A549 (cell line): ENCODE data around the gene INPP5A.

Experiments used
- CEBPB ChIP-seq, 2 experiments: fragments of >200 bp in 1 of 2; sonication (Bioruptor Twin) in 1 of 2; formaldehyde crosslinking in 1 of 2; IDR thresholded peaks; 2 replicates each; pipeline ENCODE4 v1.6.1; 2012 to 2016
- EP300 ChIP-seq, 2 experiments: fragments of >200 bp; sonication (Bioruptor Twin); formaldehyde crosslinking; IDR thresholded peaks; 2 replicates in 1 of 2; 3 replicates in 1 of 2; pipeline ENCODE4 v1.6.1; 2016 to 2017
- FOXS1 ChIP-seq: fragments of 250-450 bp; sonication (Bioruptor Pico); IDR thresholded peaks from 2 replicates; pipeline ENCODE4 v1.5.0; 2020; ENCODE audit warnings: mild to moderate bottlenecking, moderate library complexity
- HOXB13 ChIP-seq: fragments of 250-450 bp; sonication (Bioruptor Pico); IDR thresholded peaks from 2 replicates; pipeline ENCODE4 v1.5.0; 2020; ENCODE audit warnings: low read depth, mild to moderate bottlenecking, moderate library complexity
- MAFK ChIP-seq: fragments of 450-650 bp; IDR thresholded peaks from 2 replicates; pipeline ENCODE4 v1.6.1; 2014; ENCODE audit not compliant: partially characterized antibody
- MYC ChIP-seq: IDR thresholded peaks from 2 replicates; pipeline ENCODE4 v1.6.1; 2012; ENCODE audit warnings: mild to moderate bottlenecking, inconsistent platforms, low read length, improper control_type of control experiment, borderline replicate concordance
- NFE2L2 ChIP-seq: fragments of 150-350 bp; conservative IDR thresholded peaks from 2 replicates; pipeline ENCODE4 v1.6.1; 2014; ENCODE audit warnings: low read length
- NR3C1 ChIP-seq: fragments of >200 bp; sonication (Bioruptor Twin); formaldehyde crosslinking; IDR thresholded peaks from 3 replicates; pipeline ENCODE4 v1.6.1; 2017
- RAD21 ChIP-seq, 2 experiments: fragments of >200 bp in 1 of 2; sonication (Bioruptor Twin) in 1 of 2; formaldehyde crosslinking in 1 of 2; IDR thresholded peaks in 1 of 2; conservative IDR thresholded peaks in 1 of 2; 2 replicates in 1 of 2; 3 replicates in 1 of 2; pipeline ENCODE4 v1.6.1; 2012 to 2018; ENCODE audit warnings: inconsistent platforms in 1 of 2
- ZNF302 ChIP-seq: fragments of 250-450 bp; sonication (Bioruptor Pico); IDR thresholded peaks from 2 replicates; pipeline ENCODE4 v1.9.0; 2021; ENCODE audit warnings: inconsistent platforms, mild to moderate bottlenecking, moderate library complexity
- TF ChIP-seq, protein P1 (sequence below): fragments of >200 bp; sonication (Bioruptor Twin); formaldehyde crosslinking; IDR thresholded peaks from 3 replicates; pipeline ENCODE4 v1.5.1; 2016

DNA sequence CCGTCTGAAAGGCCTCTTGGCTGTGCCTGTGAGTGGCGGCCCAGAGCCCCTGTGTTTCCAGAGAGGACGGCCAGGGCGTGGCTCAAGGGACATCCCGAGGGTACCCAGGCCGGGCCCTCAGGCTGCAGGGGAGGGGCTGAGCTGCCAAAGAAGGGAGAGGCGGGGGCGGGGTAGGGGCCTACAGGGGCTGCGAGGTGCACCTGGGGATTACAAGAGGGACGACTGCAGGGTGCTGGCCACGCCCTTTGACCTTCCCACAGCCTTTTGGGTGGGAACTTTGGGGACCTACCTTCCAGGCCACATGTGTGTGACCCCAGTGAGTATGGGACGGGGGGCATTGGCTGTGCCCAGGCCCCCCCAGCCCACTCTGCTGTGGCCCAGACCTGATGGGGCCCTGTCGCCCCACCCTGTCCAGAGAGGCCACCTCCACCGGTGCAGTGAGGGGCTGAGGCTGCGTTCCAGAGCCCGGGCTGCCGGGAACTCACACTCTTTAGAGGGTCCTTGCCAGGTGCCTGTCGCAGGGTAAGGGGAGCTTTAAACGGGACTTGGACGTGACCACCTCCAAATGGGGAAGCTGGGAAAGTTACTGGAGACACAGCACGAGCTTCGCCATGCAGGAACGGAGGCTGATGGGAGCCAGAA, 267.3 kb downstream of the INPP5A start:
- no peak for TF ChIP-seq NR3C1
- TF ChIP-seq MYC = no peak
- no peak for TF ChIP-seq MAFK
- no peak for TF ChIP-seq HOXB13 (CRISPR knock-in tag)
- TF ChIP-seq CEBPB (IDR thresholded peaks at IDR 0.05) = no peak
- no peak for TF ChIP-seq EP300 (IDR thresholded peaks at IDR 0.05)
- TF ChIP-seq, protein P1, sequence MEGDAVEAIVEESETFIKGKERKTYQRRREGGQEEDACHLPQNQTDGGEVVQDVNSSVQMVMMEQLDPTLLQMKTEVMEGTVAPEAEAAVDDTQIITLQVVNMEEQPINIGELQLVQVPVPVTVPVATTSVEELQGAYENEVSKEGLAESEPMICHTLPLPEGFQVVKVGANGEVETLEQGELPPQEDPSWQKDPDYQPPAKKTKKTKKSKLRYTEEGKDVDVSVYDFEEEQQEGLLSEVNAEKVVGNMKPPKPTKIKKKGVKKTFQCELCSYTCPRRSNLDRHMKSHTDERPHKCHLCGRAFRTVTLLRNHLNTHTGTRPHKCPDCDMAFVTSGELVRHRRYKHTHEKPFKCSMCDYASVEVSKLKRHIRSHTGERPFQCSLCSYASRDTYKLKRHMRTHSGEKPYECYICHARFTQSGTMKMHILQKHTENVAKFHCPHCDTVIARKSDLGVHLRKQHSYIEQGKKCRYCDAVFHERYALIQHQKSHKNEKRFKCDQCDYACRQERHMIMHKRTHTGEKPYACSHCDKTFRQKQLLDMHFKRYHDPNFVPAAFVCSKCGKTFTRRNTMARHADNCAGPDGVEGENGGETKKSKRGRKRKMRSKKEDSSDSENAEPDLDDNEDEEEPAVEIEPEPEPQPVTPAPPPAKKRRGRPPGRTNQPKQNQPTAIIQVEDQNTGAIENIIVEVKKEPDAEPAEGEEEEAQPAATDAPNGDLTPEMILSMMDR = no peak
- TF ChIP-seq ZNF302 = no peak
- TF ChIP-seq RAD21 (conservative IDR thresholded peaks at IDR 0.05 in 1 of 2, IDR thresholded peaks at IDR 0.05 in 1 of 2) = no peak
- TF ChIP-seq NFE2L2 = no peak
- TF ChIP-seq FOXS1 (CRISPR knock-in tag) = no peak
